Hepatocyte (in vitro differentiated cells): Measurements from ENCODE around the gene ATP8A2. TPM values are rescaled to one million over a fixed set of nuclear protein-coding genes. Genes with fewer than 3 reads are reported as not detected.

ENCODE experiments used
- DNase-seq: peaks from one replicate; pipeline ENCODE4 v3.0.0-alpha.2; 2016; ENCODE audit warnings: low spot score
- H2AFZ ChIP-seq: fragments of 200-600 bp; sonication (generic); 2 replicates; pipeline ENCODE4 v1.6.0; 2016; ENCODE audit warnings: antibody characterized with exemption, mild to moderate bottlenecking
- H3K27ac ChIP-seq: fragments of 200-600 bp; sonication (generic); 2 replicates; pipeline ENCODE4 v1.5.1; 2016; ENCODE audit warnings: mild to moderate bottlenecking
- H3K27me3 ChIP-seq: fragments of 200-600 bp; sonication (generic); 2 replicates; pipeline ENCODE4 v1.6.1; 2016
- H3K36me3 ChIP-seq: fragments of 200-600 bp; sonication (generic); replicated peaks from 2 replicates; pipeline ENCODE4 v1.5.1; 2016; ENCODE audit warnings: low read depth; ENCODE audit not compliant: insufficient read depth
- H3K4me1 ChIP-seq: fragments of 200-600 bp; sonication (generic); 2 replicates; pipeline ENCODE4 v1.5.1; 2016; ENCODE audit warnings: mild to moderate bottlenecking, moderate library complexity; ENCODE audit not compliant: insufficient read depth
- H3K4me2 ChIP-seq: fragments of 200-600 bp; sonication (generic); 2 replicates; pipeline ENCODE4 v1.6.0; 2016
- H3K4me3 ChIP-seq: fragments of 200-600 bp; sonication (generic); 2 replicates; pipeline ENCODE4 v1.5.1; 2016; ENCODE audit warnings: mild to moderate bottlenecking
- H3K79me2 ChIP-seq: fragments of 200-600 bp; sonication (generic); 2 replicates; pipeline ENCODE4 v1.6.0; 2017; ENCODE audit warnings: mild to moderate bottlenecking
- H3K9me2 ChIP-seq: fragments of 200-600 bp; sonication (generic); replicated peaks from 2 replicates; pipeline ENCODE4 v1.6.0; 2017; ENCODE audit warnings: mild to moderate bottlenecking; ENCODE audit not compliant: insufficient read depth
- H3K9me3 ChIP-seq: fragments of 200-600 bp; sonication (generic); 2 replicates; pipeline ENCODE4 v1.5.1; 2016; ENCODE audit warnings: low read depth, mild to moderate bottlenecking
- H4K20me1 ChIP-seq: fragments of 200-600 bp; sonication (generic); 2 replicates; pipeline ENCODE4 v1.6.0; 2016; ENCODE audit warnings: mild to moderate bottlenecking; ENCODE audit not compliant: insufficient read depth, poor library complexity, severe bottlenecking
- EZH2 ChIP-seq: fragments of 200-600 bp; sonication (generic); IDR thresholded peaks from 2 replicates; pipeline ENCODE4 v1.6.1; 2016; ENCODE audit warnings: antibody characterized with exemption, mild to moderate bottlenecking, borderline replicate concordance
- EZH2phosphoT487 ChIP-seq: fragments of 200-600 bp; sonication (generic); IDR thresholded peaks from one replicate; pipeline ENCODE4 v1.6.1; 2018; ENCODE audit warnings: antibody characterized with exemption, mild to moderate bottlenecking, low read depth, moderate library complexity; ENCODE audit not compliant: unreplicated experiment, severe bottlenecking
- WGBS: methylation state at CpG from one replicate; pipeline ENCODE4 v1.1.6; 2016; ENCODE audit warnings: low lambda C conversion rate; ENCODE audit errors: missing lambda C conversion rate; 5-methylcytosine and 5-hydroxymethylcytosine counted together
- polyA plus RNA-seq: library from polyadenylated mRNA; unstranded; fragments of >200 nt; fragmentation: Nextera tagmentation; extraction: Ambion mirVana; gene quantifications from 2 replicates; pipeline ENCODE4 v1.2.1, GENCODE V29; 2016
- total RNA-seq: library from RNA; depleted of rRNA; stranded (reverse); fragments of >200 nt; gene quantifications from 2 replicates; pipeline ENCODE4 v1.2.3, GENCODE V29; 2014
- TF ChIP-seq, protein P1 (sequence below): fragments of 200-600 bp; sonication (generic); IDR thresholded peaks from 2 replicates; pipeline ENCODE4 v1.5.1; 2016; ENCODE audit warnings: antibody characterized with exemption, mild to moderate bottlenecking; ENCODE audit not compliant: poor library complexity

The ATP8A2 gene
- total and polyA plus RNA-seq, 2 experiments from 2014 or later = 2.1 to 3.1 TPM

DNA sequence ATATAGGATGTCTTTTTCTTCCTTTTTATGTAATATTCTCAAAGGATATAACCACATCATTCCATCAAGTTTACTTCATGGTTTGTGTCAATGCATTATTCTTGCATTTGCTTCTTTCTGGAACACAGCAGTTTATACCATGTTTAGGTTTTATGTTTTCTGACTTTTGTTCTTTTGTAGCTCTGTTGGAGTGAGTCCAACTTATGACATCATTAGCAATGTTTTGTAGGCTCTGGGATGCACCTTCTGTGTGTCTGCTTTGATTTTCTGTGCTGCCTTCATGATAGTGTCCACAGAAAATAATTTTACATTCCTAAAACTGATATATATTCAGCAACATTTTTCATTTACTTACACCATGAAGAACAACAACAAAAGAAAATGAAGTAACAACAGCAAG is 611.1 kb downstream of the ATP8A2 start:
- Histone ChIP-seq H3K4me2 (no peak overlapping the region), H4K20me1 (no peaks in the 10 kb centered on the region), H3K27ac (no peak overlapping the region), H3K9me2 (no peaks in the 10 kb centered on the region), H3K4me1 (no peaks in the 10 kb centered on the region), H3K79me2 (no peaks in the 10 kb centered on the region), H3K27me3 (no peaks in the 10 kb centered on the region), H2AFZ (no peak overlapping the region), H3K9me3 (no peaks in the 10 kb centered on the region), H3K4me3 (no peak overlapping the region), H3K36me3 (no peaks in the 10 kb centered on the region)
- TF ChIP-seq, protein P1, sequence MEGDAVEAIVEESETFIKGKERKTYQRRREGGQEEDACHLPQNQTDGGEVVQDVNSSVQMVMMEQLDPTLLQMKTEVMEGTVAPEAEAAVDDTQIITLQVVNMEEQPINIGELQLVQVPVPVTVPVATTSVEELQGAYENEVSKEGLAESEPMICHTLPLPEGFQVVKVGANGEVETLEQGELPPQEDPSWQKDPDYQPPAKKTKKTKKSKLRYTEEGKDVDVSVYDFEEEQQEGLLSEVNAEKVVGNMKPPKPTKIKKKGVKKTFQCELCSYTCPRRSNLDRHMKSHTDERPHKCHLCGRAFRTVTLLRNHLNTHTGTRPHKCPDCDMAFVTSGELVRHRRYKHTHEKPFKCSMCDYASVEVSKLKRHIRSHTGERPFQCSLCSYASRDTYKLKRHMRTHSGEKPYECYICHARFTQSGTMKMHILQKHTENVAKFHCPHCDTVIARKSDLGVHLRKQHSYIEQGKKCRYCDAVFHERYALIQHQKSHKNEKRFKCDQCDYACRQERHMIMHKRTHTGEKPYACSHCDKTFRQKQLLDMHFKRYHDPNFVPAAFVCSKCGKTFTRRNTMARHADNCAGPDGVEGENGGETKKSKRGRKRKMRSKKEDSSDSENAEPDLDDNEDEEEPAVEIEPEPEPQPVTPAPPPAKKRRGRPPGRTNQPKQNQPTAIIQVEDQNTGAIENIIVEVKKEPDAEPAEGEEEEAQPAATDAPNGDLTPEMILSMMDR = no peak
- no peak for TF ChIP-seq EZH2phosphoT487
- no peak for TF ChIP-seq EZH2
- DNase-seq = no peak

- Histone ChIP-seq H3K4me2 (no peak overlapping the region), H4K20me1 (no peaks in the 10 kb centered on the region), H3K36me3 (no peaks in the 10 kb centered on the region), H2AFZ (no peak overlapping the region), H3K27me3 (no peaks in the 10 kb centered on the region), H3K27ac (no peak overlapping the region), H3K4me3 (no peak overlapping the region), H3K9me2 (no peaks in the 10 kb centered on the region), H3K79me2 (no peaks in the 10 kb centered on the region), H3K4me1 (no peaks in the 10 kb centered on the region), H3K9me3 (no peaks in the 10 kb centered on the region)
- 98% methylated on average over 8 of the region's 8 CpGs for WGBS
- no peak for DNase-seq
- TF ChIP-seq EZH2phosphoT487 = no peak
- no peak for TF ChIP-seq EZH2
- TF ChIP-seq, protein P1 = no peak
These were observed 616.2 kb downstream of the ATP8A2 start for GRCh38 chr13:25987987-25988386.

- TF ChIP-seq EZH2 (no peak), EZH2phosphoT487 (no peak)
- TF ChIP-seq, protein P1 = no peak
- Histone ChIP-seq H4K20me1 (no peaks in the 10 kb centered on the region), H3K79me2 (no peaks in the 10 kb centered on the region), H3K4me2 (no peak overlapping the region), H3K4me3 (no peak overlapping the region), H2AFZ (no peak overlapping the region), H3K36me3 (no peaks in the 10 kb centered on the region), H3K27me3 (no peaks in the 10 kb centered on the region), H3K9me2 (no peaks in the 10 kb centered on the region), H3K27ac (no peak overlapping the region), H3K9me3 (no peaks in the 10 kb centered on the region), H3K4me1 (no peaks in the 10 kb centered on the region)
- DNase-seq = peak; percentile 54
- WGBS = 25% methylated on average over 3 of the region's 3 CpGs
These were observed 616.9 kb downstream of the ATP8A2 start for GRCh38 chr13:25988661-25989060.

GRCh38 chr13:25990801-25991200 is 619.0 kb downstream of the ATP8A2 start:
- H3K4me3 ChIP-seq = no peak overlapping the region
- H3K9me3 ChIP-seq = no peaks in the 10 kb centered on the region
- no peaks in the 10 kb centered on the region for H3K79me2 ChIP-seq
- H3K4me1 ChIP-seq = no peaks in the 10 kb centered on the region
- H4K20me1 ChIP-seq = no peaks in the 10 kb centered on the region
- H3K9me2 ChIP-seq = no peaks in the 10 kb centered on the region
- no peak overlapping the region for H3K27ac ChIP-seq
- H3K36me3 ChIP-seq = no peaks in the 10 kb centered on the region
- no peaks in the 10 kb centered on the region for H3K27me3 ChIP-seq
- WGBS = 29% methylated on average over 10 of the region's 10 CpGs
- H3K4me2 ChIP-seq = no peak overlapping the region
- no peak for DNase-seq
- no peak overlapping the region for H2AFZ ChIP-seq
- TF ChIP-seq, protein P1 = no peak
- no peak for TF ChIP-seq EZH2
- no peak for TF ChIP-seq EZH2phosphoT487
